ENCODE data around the gene SLC35E4.
"Not testable (repeated sequence)": the region's sequence is repeated elsewhere in the genome, so short reads cannot be mapped to it uniquely, and the experiment has no call there.

The SLC35E4 gene

DNA sequence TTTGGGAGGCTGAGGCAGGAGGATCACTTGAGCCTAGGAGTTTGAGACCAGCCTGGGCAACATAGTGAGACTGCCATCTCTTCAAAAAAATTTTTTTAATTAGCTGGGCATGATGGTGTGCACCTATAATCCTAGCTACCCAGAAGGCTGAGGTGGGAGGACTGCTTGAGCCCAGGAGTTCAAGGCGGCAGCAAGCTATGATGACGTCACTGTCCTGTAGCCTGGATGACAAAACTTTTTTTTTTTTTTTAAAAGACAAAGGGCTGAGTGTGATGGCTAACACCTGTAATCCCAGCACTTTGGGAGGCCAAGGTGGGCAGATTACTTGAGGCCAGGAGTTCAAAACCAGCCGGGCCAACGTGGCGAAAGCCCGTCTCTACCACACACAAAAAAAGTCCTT lies 15.7 kb upstream of the SLC35E4 start:
- H3K27me3 ChIP-seq (replicated peaks in 2 of 5; ENCODE audit: control insufficient read depth in 4 of 5, insufficient read depth in 5 of 5, low read length in 4 of 5); DNase-seq; H3K9me3 ChIP-seq (ENCODE audit: control extremely low read depth in 1 of 5, control insufficient read depth in 4 of 5, insufficient read depth in 2 of 5, low read depth in 1 of 5, low read length in 4 of 5); H3K36me3 ChIP-seq (ENCODE audit: control insufficient read depth in 4 of 4, insufficient read depth in 4 of 4, low read length in 3 of 4); H3K27ac ChIP-seq (ENCODE audit: insufficient read depth in 1 of 2, low read depth in 1 of 2, low read length in 2 of 2, poor library complexity in 1 of 2, severe bottlenecking in 2 of 2); POLR2A ChIA-PET; H3K4me1 ChIP-seq (ENCODE audit: control extremely low read depth in 1 of 4, control insufficient read depth in 4 of 4, insufficient read depth in 4 of 4, low read length in 3 of 4); H3K4me3 ChIP-seq (ENCODE audit: control insufficient read depth in 1 of 7, extremely low read depth in 1 of 7, insufficient read depth in 4 of 7, low read depth in 2 of 7, low read length in 6 of 7): not testable (repeated sequence)
- CTCF ChIA-PET: interaction anchor here (0.6 to 3.3 kb wide), 5 partner anchors 9 to 136 kb away, joined by 3 to 10 read pairs (median 3); no protein-coding TSS in a partner anchor
- WGBS (ENCODE audit: insufficient coverage): 100% methylated on average over 3 of the region's 6 CpGs

DNA sequence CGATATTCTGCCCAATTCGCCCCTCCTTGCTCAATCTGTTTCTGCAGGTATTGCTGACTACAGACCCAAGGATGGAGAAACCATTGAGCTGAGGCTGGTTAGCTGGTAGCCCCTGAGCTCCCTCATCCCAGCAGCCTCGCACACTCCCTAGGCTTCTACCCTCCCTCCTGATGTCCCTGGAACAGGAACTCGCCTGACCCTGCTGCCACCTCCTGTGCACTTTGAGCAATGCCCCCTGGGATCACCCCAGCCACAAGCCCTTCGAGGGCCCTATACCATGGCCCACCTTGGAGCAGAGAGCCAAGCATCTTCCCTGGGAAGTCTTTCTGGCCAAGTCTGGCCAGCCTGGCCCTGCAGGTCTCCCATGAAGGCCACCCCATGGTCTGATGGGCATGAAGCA lies 9.2 kb upstream of the SLC35E4 start:
- WGBS (ENCODE audit: insufficient coverage): 91% methylated on average over 5 of the region's 5 CpGs
- Histone ChIP-seq H3K9me3 (ENCODE audit: control extremely low read depth in 1 of 5, control insufficient read depth in 4 of 5, insufficient read depth in 2 of 5, low read depth in 1 of 5, low read length in 4 of 5) (no peaks in the 10 kb centered on the region), H3K4me3 (ENCODE audit: control insufficient read depth in 1 of 7, extremely low read depth in 1 of 7, insufficient read depth in 4 of 7, low read depth in 2 of 7, low read length in 6 of 7) (no peak overlapping the region), H3K27me3 (replicated peaks in 2 of 5; ENCODE audit: control insufficient read depth in 4 of 5, insufficient read depth in 5 of 5, low read length in 4 of 5) (no peaks in the 10 kb centered on the region), H3K36me3 (ENCODE audit: control insufficient read depth in 4 of 4, insufficient read depth in 4 of 4, low read length in 3 of 4) (no peaks in the 10 kb centered on the region), H3K27ac (ENCODE audit: insufficient read depth in 1 of 2, low read depth in 1 of 2, low read length in 2 of 2, poor library complexity in 1 of 2, severe bottlenecking in 2 of 2) (no peak overlapping the region), H3K4me1 (ENCODE audit: control extremely low read depth in 1 of 4, control insufficient read depth in 4 of 4, insufficient read depth in 4 of 4, low read length in 3 of 4) (no peaks in the 10 kb centered on the region)
- DNase-seq: no peak
- ChIA-PET POLR2A (no interaction called here), CTCF (interaction anchor here (0.6 to 1.2 kb wide), 3 partner anchors 8 to 164 kb away, joined by 4 to 6 read pairs (median 5); no protein-coding TSS in a partner anchor)

DNA sequence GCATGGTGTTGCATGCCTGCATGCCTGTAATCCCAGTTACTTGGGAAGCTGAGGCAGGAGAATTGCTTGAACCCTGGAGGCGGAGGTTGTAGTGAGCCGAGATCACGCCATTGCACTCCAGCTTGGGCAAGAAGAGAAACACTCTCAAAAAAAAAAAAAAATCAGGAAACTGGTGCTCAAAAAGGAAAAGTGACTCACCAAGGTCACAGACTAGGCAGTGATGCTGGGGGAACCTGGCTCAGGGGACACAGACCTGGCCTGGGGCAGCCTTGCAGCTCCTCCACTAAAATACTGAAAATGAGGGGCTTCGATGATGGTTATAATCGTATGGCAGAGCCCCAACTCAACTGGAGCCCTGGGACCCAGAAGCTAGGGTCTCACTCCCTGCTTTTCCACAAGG lies 8.1 kb upstream of the SLC35E4 start:
- WGBS (ENCODE audit: insufficient coverage): 93% methylated on average over 5 of the region's 5 CpGs
- H3K9me3 ChIP-seq (ENCODE audit: control extremely low read depth in 1 of 5, control insufficient read depth in 4 of 5, insufficient read depth in 2 of 5, low read depth in 1 of 5, low read length in 4 of 5): no peaks in the 10 kb centered on the region
- no peaks in the 10 kb centered on the region for H3K4me1 ChIP-seq (ENCODE audit: control extremely low read depth in 1 of 4, control insufficient read depth in 4 of 4, insufficient read depth in 4 of 4, low read length in 3 of 4)
- H3K27me3 ChIP-seq (replicated peaks in 2 of 5; ENCODE audit: control insufficient read depth in 4 of 5, insufficient read depth in 5 of 5, low read length in 4 of 5): no peaks in the 10 kb centered on the region
- no peak overlapping the region for H3K4me3 ChIP-seq (ENCODE audit: control insufficient read depth in 1 of 7, extremely low read depth in 1 of 7, insufficient read depth in 4 of 7, low read depth in 2 of 7, low read length in 6 of 7)
- no peaks in the 10 kb centered on the region for H3K36me3 ChIP-seq (ENCODE audit: control insufficient read depth in 4 of 4, insufficient read depth in 4 of 4, low read length in 3 of 4)
- DNase-seq: peak in 1 of 3 donors; percentile 16
- CTCF ChIA-PET: interaction anchor here (0.6 kb wide), 1 partner anchor 525 kb away, joined by 3 read pairs; no protein-coding TSS in a partner anchor
- H3K27ac ChIP-seq (ENCODE audit: insufficient read depth in 1 of 2, low read depth in 1 of 2, low read length in 2 of 2, poor library complexity in 1 of 2, severe bottlenecking in 2 of 2): no peak overlapping the region
- POLR2A ChIA-PET: no interaction called here

DNA sequence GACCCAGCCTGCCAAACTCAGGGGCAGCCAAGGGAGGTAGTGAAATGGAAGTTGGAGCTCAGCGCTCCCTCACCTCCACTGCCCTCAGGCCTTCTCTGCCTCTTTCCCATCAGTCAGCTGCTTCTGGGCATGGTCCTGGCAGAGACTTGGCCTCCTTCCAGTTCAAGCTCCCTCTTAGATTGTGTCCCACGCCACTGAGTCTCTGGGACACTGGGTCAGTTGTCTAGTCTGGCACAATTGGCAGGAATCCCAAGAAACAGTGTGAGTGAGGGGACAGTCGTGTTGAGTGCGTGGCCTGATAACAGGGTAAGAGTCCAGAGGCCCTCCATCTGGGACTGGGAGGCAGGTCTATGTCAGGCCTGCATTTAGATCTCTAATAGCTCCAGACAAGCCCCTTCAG lies 7.1 kb upstream of the SLC35E4 start:
- H3K27me3 ChIP-seq (replicated peaks in 2 of 5; ENCODE audit: control insufficient read depth in 4 of 5, insufficient read depth in 5 of 5, low read length in 4 of 5): no peaks in the 10 kb centered on the region
- CTCF ChIA-PET: interaction anchor here (0.6 to 1.9 kb wide), 5 partner anchors 9 to 126 kb away, joined by 3 to 10 read pairs (median 3); no protein-coding TSS in a partner anchor
- H3K4me3 ChIP-seq (ENCODE audit: control insufficient read depth in 1 of 7, extremely low read depth in 1 of 7, insufficient read depth in 4 of 7, low read depth in 2 of 7, low read length in 6 of 7): no peak overlapping the region
- H3K4me1 ChIP-seq (ENCODE audit: control extremely low read depth in 1 of 4, control insufficient read depth in 4 of 4, insufficient read depth in 4 of 4, low read length in 3 of 4): no peaks in the 10 kb centered on the region
- H3K9me3 ChIP-seq (ENCODE audit: control extremely low read depth in 1 of 5, control insufficient read depth in 4 of 5, insufficient read depth in 2 of 5, low read depth in 1 of 5, low read length in 4 of 5): no peaks in the 10 kb centered on the region
- H3K27ac ChIP-seq (ENCODE audit: insufficient read depth in 1 of 2, low read depth in 1 of 2, low read length in 2 of 2, poor library complexity in 1 of 2, severe bottlenecking in 2 of 2): no peak overlapping the region
- DNase-seq: no peak
- H3K36me3 ChIP-seq (ENCODE audit: control insufficient read depth in 4 of 4, insufficient read depth in 4 of 4, low read length in 3 of 4): no peaks in the 10 kb centered on the region
- 88% methylated on average over 4 of the region's 4 CpGs for WGBS (ENCODE audit: insufficient coverage)
- POLR2A ChIA-PET: interaction anchor here (0.6 kb wide), 1 partner anchor 83 kb away, joined by 3 read pairs; no protein-coding TSS in a partner anchor

DNA sequence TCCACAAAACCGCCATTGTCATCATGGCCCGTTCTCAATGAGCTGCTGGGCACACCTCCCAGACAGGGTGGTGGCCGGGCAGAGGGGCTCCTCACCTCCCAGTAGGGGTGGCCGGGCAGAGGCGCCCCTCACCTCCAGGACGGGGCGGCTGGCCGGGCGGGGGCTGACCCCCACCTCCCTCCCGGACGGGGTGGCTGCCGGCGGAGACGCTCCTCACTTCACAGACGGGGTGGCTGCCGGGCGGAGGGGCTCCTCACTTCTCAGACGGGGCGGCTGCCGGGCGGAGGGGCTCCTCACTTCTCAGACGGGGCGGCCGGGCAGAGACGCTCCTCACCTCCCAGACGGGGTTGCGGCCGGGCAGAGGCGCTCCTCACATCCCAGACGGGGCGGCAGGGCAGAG lies 4.1 kb upstream of the SLC35E4 start:
- H3K36me3 ChIP-seq (ENCODE audit: control insufficient read depth in 4 of 4, insufficient read depth in 4 of 4, low read length in 3 of 4); H3K27me3 ChIP-seq (replicated peaks in 2 of 5; ENCODE audit: control insufficient read depth in 4 of 5, insufficient read depth in 5 of 5, low read length in 4 of 5); DNase-seq; H3K9me3 ChIP-seq (ENCODE audit: control extremely low read depth in 1 of 5, control insufficient read depth in 4 of 5, insufficient read depth in 2 of 5, low read depth in 1 of 5, low read length in 4 of 5); H3K4me3 ChIP-seq (ENCODE audit: control insufficient read depth in 1 of 7, extremely low read depth in 1 of 7, insufficient read depth in 4 of 7, low read depth in 2 of 7, low read length in 6 of 7); CTCF ChIA-PET; H3K27ac ChIP-seq (ENCODE audit: insufficient read depth in 1 of 2, low read depth in 1 of 2, low read length in 2 of 2, poor library complexity in 1 of 2, severe bottlenecking in 2 of 2); POLR2A ChIA-PET: not testable (repeated sequence)
- WGBS (ENCODE audit: insufficient coverage): no CpG with 5 or more reads among the region's 31 CpGs
- peaks cover 0 to 18% (median 17%) of the 10 kb centered on the region in 4 experiments for H3K4me1 ChIP-seq (ENCODE audit: control extremely low read depth in 1 of 4, control insufficient read depth in 4 of 4, insufficient read depth in 4 of 4, low read length in 3 of 4)

DNA sequence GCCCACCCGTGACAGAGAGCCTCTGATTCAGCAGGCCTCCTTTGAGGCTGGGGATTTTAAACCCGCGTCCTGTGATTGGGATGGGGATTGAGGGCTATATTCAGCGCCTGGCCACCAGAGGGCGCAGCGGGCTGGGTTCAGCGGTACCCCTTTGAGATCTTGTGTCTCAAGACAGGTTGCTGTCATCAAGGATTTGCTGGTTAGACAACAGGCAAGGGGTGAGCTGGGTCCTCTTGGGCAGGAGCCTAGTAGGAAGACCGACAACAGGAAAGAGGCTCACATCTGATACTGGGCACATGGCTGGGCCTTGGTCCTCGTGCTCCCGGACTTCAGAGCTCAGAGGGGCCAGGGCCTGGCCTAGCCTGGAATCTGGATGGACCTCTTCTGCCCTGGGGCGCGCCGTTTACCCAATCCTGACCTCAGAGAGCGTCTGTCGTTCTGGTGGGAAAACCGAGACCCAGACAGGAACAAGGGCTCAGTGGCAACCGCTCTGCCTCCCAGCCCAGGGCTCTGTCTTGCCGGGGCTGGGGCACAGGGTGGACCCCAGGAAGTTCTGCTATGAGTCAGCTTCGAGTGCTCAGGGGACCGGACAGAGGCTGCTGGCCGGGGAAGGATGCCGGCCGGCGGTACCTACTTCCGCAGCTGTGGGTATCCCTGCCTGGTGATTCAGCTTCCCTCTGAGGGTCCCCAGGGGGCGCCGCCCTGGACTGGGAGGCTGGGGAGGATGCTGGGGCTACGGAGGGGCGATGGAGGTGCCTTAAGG lies 929 bp upstream of the SLC35E4 start:
- no peaks in the 10 kb centered on the region for H3K36me3 ChIP-seq (ENCODE audit: control insufficient read depth in 4 of 4, insufficient read depth in 4 of 4, low read length in 3 of 4)
- 6% methylated on average over 23 of the region's 29 CpGs for WGBS (ENCODE audit: insufficient coverage)
- POLR2A ChIA-PET: interaction anchor here (0.6 to 1.3 kb wide), 5 partner anchors 32 to 587 kb away, joined by 3 to 10 read pairs (median 3); partner anchors contain the start of gene OSBP2
- no peak overlapping the region for H3K27ac ChIP-seq (ENCODE audit: insufficient read depth in 1 of 2, low read depth in 1 of 2, low read length in 2 of 2, poor library complexity in 1 of 2, severe bottlenecking in 2 of 2)
- CTCF ChIA-PET: interaction anchor here (0.6 to 7.6 kb wide), 34 partner anchors 8 to 527 kb away, joined by 3 to 160 read pairs (median 4); partner anchors contain the start of gene DUSP18
- H3K9me3 ChIP-seq (ENCODE audit: control extremely low read depth in 1 of 5, control insufficient read depth in 4 of 5, insufficient read depth in 2 of 5, low read depth in 1 of 5, low read length in 4 of 5): peaks cover 0 to 2% (median 0%) of the 10 kb centered on the region in 5 experiments
- DNase-seq: peak; percentile 84 to 89 (median 89)
- peak overlapping the region in 5 of 7 experiments; percentile 30 to 78 (median 73) for H3K4me3 ChIP-seq (ENCODE audit: control insufficient read depth in 1 of 7, extremely low read depth in 1 of 7, insufficient read depth in 4 of 7, low read depth in 2 of 7, low read length in 6 of 7)
- peaks cover 0 to 24% (median 23%) of the 10 kb centered on the region in 4 experiments for H3K4me1 ChIP-seq (ENCODE audit: control extremely low read depth in 1 of 4, control insufficient read depth in 4 of 4, insufficient read depth in 4 of 4, low read length in 3 of 4)
- no peaks in the 10 kb centered on the region for H3K27me3 ChIP-seq (replicated peaks in 2 of 5; ENCODE audit: control insufficient read depth in 4 of 5, insufficient read depth in 5 of 5, low read length in 4 of 5)

Data from common myeloid progenitor, CD34-positive (primary cell).